Hematopoietic multipotent progenitor cell treated with erythropoietin and hydrocortisone succinate and interleukin-3 and kit ligand, for 4 days (in vitro differentiated cells): ENCODE results near the gene MIER1.
"Not testable (repeated sequence)": the region's sequence is repeated elsewhere in the genome, so short reads cannot be mapped to it uniquely, and the experiment has no call there.

Source experiments
- DNase-seq: peaks from one replicate; pipeline ENCODE4 v3.0.0-alpha.2; 2015

Gene MIER1

DNA sequence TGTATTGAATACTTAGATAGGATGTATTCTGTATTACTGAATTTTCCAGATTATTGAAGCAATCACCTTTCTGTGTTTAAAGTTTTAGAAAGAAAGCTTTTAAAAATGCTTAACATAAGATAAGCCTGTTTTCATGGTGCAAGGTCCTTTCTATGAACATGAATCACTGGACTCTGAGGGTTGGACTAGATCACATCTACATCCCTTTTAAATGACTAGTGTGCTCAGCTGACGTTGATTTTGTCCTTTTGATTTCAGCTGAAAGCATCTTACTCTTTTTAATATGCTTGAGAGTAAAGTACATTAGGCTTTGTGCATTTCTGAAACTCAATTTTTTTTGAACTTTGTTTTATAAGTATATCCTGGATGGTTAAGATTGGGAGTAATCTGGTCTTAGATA is 16.2 kb downstream of the MIER1 start:
- no peak for DNase-seq

DNA sequence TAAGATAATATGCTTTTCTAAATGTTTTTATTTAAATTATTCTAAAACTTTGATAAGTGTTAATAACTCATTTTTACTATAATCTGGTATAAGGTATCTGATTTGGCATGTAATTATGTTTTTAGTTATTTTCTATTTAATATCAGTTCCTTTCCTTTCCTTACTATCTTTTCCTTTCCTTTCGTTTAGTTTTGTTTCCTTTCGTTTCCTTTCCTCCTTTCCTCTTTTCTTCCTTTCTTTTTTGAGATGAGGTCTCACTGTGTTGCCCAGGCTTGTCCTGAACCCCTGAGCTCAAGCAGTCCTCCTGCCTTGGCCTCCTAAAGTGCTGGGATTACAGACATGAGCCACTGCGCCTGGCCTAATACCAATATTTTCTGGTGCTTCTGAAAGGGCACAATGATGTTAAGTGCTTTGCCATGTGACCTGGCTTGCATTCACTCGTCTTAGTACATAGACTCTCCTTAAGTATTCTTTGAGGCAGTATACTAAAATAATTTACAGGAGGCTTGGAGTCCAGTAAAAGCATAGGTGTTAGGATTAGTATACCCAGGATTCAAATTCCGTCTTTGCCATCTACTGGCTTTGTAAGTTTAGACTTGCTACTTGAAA is 18.7 kb downstream of the MIER1 start:
- no peak for DNase-seq

DNA sequence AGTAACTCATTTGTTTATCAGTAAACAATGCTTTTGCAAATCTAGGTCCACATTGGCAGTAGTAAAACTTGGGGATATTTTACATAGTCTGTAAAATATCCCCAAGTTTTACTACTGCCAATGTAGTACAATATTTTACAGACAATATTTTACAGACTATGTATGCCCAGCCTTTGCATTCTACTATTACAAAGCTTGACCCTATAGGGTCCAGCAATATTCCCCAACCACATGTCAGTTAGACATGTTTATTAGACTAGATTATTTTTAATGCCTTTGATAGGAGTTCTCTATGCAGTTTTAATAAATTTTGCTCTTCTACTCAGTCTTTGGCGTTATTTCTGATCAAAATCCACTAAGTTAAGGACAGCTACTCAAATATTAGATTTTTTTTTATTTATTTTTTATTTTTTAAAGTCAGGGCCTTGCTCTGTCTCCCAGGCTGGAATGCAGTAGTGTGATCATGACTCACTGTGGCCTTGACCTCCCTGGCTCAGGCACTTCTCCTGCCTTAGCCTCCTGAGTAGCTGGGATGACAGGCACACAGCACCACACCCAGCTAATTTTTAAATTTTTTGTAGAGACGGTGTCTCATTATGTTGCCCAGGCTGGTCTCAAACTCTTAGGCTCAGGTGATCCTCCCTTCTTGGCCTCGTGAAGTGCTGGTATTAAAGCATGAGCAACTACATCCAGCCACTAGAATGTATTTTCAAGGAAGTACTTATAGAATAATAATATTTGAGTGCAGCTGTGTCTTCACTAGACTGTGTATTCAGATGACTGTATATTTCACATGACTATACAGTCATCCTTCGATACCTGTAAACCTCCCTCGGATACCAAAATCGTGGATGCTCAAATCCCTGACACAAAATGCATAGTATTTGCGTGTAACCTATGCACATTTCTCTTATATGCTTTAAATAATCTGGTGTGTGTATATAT is 19.8 kb downstream of the MIER1 start:
- no peak for DNase-seq

DNA sequence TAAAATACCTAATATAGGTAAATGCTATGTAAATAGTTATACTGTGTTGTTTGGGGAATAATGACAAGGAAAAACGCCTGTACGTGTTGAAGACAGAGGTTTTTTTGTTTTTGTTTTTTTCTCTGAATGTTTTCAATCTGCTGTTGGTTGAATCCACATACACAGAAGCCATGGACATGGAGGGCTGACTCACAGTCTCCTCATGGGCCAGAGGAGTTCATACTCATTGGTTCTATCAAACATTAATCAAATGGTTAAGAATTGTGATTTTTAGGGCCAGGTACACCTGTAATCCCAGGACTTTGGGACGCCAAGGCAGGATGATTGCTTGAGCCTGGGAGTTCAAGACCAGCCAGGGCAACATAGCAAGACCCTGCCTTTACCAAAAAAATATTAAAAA is 20.5 kb downstream of the MIER1 start:
- DNase-seq = no peak

DNA sequence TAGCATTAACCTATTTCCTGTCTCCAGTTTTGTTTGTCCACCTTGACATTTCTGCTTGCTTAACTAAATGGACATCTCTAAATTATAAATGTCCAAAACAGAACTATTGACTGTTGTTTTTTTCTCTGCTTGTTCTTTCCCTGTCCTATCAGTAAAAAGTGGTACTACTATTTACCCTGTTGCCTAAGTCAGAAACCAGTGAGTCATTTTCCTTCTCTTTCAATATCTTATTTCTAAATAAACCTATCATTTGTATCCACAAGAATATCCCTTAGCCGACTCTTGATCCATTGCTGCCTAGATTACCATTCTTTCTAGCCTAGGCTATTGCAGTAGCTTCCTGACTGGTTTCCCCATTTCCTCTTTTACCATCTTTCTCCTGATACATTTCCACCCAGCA is 22.5 kb downstream of the MIER1 start:
- no peak for DNase-seq

DNA sequence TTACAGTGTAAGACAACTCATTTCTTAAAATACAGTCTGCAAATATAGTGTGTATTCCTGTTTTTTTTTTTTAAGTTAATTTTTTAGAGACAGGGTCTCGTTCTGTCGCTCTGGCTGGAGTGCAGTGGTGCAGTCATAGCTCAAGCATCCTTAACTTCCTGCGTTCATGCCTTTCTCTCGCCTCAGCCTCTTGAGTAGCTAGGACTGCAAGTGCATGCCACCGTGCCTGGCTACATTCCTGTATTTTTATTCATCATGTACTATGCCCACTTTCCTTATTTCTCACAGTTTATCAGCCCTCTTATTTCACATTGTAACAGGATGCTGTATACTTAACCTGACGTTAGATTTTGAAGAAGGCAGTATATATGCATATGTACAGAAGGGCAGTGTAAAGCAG is 26.7 kb downstream of the MIER1 start:
- DNase-seq = no peak

DNA sequence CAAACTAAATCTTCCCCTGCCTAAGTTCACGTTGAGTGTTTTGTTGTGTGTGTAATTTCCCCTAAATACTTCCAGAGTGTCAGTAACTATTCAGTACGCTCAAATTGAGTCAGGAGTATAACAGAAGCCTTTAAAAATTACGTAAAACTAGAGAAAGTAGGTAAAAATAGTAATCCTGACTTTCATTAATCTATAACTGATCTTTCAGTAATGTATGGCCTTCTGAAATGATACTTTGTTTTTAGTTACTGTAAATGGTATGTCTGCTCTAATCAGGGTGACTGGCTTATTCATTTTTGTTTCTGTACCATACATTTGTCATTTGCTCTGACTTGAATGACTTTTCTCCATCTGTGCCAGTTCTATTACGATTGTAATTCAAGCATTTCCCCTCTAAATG is 29.4 kb downstream of the MIER1 start:
- DNase-seq = no peak

DNA sequence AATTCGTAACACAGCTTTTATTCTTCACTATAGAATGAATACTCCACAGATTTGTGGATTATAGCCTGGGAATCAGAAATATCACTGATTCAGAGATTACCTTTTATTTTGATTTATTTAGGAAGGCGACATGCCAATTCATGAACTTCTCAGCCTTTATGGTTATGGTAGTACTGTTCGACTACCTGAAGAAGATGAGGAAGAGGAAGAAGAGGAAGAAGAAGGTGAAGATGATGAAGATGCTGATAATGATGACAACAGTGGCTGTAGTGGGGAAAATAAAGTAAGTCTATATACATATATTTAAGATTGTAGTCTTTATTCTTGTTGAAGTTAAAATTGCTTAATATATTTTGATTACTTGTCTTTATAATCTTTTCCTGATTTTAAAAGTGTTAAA is 33.1 kb downstream of the MIER1 start:
- no peak for DNase-seq

DNA sequence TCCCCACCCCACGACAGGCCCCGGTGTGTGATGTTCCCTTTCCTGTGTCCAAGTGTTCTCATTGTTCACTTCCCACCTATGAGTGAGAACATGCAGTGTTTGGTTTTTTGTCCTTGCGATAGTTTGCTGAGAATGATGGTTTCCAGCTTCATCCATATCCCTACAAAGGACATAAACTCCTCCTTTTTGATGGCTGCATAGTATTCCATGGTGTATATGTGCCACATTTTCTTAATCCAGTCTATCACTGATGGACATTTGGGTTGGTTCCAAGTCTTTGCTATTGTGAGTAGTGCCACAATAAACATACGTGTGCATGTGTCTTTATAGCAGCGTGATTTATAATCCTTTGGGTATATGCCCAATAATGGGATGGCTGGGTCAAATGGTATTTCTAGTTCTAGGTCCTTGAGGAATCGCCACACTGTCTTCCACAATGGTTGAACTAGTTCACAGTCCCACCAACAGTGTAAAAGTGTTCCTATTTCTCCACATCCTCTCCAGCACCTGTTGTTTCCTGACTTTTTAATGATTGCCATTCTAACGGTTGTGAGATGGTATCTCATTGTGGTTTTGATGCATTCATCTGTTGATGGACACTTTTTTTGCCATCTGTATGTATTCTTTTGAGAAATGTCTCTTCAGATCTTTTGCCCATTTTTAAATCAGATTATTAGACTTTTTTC is 41.5 kb downstream of the MIER1 start:
- DNase-seq = not testable (repeated sequence)

DNA sequence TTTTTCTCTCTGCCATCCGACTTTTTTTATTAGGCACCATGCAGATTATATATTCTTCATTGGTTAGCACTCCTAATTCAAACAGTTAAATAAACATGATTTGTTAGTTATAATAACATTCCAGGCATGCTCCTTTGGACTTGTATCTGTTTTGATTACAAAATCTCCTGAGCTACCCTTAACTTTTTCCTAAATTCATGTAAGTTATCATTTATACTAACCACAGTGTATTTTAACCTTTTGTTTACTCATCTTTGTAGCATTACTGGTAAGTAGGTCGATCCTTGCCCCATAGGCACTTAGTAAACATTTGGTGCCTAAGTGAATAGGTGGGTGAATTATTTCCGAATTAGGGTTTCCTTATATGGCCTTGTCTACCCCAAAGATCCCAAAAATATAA is 43.8 kb downstream of the MIER1 start:
- no peak for DNase-seq

DNA sequence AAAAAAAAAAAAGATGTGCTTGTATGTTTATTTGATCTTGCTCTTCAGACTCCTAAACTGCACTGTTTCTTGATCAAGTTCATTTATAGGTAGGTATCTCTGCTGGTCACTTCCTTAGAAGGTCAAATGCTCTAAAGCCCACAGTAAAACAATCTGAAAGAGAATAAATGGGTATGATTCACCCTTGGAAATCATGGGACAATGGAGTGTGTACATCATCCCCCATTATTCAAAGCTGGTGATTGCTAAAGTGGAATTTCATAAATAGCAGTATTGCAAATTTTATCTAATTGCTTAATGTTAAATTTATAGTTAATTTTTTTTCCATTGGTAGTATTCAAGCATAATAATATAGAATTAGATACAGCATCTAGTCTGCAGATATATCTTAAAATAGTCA is 53.4 kb downstream of the MIER1 start:
- DNase-seq = no peak

DNA sequence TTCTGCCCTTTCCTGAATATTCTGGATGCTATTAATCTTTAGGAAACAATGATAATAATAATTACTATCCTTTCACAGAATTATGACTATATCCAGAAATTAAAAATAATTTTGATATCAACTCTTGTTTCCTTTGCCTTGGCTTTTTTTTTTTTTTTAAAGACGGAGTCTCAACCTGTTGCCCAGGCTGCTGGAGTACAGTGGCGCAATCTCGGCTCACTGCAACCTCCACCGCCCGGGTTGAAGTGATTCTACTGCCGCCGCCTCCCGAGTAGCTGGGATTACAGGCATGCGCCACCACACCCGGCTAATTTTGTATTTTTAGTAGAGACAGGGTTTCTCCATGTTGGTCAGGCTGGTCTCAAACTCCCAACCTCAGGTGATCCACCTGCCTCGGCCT is 54.8 kb downstream of the MIER1 start:
- not testable (repeated sequence) for DNase-seq

DNA sequence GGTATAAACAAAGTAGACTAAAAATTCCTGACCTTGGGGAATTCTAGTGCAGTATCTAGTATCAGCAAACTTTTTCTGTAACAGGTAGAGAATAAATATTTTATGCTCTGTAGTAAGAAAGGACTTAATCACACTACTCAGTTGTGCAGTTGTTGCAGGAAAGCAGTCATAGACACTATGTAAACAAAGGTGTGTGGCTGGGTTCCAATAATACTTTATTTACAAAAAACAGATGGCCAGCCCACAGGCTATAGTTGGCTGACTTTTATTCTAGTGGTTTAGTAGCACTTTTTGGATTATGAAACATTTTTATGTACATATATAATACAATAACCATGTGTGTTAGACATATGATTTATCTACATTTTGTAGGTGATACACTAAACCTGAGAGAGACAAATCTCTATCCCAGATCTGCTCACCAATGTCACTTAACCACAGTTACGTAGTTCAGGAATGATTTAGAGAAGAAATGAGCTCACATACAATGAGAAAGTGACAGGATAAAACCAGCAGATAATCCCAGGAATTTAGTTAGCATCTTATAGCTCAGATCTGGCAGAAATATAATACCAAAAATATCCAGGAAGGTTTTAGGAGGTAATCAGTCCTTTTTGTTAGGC is 56.1 kb downstream of the MIER1 start:
- DNase-seq = no peak

DNA sequence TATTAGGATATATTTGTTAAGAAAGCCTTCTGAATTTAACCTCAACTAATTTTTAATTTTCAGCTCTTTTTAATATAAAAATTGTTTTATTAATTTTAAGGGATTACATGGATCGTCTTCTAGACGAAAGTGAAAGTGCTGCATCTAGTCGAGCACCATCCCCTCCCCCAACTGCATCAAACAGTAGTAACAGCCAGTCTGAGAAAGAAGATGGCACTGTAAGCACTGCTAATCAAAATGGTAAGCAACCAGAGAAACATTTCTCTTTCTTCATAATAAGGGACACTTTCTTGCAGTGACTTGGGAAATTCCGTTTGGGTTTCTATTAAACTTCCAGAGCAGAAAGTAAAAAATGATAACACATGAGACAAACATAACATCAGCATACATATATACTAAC is 56.9 kb downstream of the MIER1 start:
- peak; percentile 76 for DNase-seq

DNA sequence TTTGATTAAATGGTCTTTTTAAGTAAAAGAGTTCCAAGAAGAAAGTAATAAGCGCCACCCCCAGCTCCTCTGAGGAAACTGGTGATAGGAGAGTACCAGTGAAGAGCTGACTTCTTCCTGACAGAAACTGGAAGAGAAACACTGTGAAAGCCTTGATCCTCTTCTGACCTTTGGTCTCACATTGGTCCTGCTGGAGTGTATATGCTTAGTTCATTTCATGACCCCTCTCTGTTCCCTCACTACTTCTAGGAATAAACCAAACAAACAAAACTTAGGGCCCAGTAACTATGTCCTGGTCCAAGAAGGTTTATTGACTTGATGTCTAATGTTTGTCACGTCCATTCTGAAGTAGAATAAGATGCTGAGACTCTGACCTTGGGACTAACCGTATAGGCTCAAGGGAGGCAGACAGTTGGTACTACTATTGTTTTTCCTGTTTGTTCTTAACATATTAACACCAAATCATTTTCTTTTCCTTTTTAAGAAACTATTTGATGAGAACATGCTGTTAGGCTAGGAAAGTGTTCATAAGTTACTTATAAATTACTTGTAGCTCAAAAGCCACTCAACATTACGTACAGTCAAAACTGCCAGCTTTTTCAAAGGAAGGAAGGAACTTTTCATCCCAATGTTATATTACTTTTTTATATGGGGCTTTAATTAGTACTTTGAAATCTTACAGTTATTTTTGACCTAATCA is 57.9 kb downstream of the MIER1 start:
- DNase-seq = no peak

DNA sequence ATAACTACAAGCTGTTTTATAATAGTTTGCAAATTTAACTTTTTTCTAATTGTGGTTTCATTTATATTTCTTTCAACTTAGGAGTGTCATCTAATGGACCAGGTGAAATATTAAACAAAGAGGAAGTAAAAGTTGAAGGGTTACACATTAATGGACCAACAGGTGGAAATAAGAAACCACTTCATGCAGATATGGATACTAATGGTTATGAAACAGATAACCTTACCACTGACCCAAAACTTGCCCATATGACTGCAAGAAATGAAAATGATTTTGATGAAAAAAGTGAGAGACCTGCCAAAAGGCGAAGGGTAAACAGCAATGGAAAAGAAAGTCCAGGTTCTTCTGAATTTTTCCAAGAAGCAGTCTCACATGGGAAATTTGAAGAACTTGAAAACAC is 59.7 kb downstream of the MIER1 start:
- DNase-seq = no peak

DNA sequence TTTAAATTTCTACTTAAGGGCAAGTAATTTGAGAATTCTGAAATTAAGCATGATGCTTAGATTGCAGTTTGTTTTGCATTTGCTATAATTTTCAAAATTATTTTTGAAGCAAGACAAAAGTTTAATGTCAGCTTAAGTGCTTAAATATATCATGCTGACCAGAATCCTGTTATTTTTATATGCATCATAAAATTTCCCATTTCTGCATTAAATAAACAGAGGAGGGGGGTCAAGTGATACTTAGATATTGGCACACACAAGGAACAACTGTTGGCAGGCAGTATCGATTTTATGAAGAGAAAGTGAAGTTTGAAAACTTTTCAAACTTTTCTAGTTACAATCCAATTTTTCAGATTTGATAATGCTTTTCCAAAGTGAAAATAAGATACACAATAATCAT is 61.0 kb downstream of the MIER1 start:
- no peak for DNase-seq

DNA sequence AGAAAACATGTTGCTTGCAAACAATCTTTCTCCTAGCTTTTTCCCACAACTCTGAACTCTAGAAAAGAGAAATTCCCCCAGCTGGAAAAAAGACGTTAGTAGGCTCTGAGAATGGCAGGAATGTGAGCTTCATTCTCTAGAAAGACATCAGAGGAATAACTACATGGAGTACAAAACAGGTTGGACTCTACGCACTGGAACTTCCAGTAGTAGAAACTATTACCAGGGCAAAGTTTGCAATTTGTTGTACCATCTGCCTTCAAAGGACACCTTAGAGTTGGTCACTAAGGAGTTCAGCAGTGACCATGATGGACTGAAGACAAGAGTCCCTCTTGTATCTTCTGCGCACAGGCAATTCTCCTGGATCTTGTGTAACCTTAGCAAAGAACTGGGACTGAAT is 68.3 kb downstream of the MIER1 start:
- DNase-seq = no peak

DNA sequence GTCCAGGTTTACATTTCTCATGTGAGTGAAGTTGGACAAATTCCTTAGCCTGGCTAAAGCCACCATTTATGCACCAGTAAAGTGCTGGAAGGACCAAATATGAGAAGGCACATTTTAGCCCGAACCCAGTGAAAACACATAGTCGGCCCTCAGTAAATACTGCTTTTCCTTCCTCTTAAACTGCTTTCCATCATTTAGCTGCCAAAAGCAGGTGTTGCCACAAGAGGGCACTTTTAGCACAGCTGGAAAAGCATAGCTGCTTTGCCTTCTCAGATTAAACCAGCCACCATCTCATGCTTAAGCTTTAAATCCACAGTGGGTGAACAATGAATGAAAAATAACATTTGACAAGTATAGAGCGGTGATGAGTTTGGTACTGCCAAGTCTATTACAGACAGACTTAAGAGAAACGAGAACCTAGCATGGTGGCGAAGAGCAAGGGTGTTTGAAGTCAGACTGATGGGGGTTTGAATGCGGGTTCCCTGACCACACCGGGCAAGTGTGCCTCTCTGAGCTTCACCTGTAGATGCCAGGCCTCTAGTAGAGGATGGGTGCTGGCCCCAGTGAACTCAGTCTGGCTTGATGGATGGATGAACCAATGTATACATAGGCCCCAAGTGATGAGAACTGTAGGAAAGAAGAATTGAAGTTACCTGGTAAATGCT is 71.4 kb downstream of the MIER1 start:
- peak; percentile 94 for DNase-seq

DNA sequence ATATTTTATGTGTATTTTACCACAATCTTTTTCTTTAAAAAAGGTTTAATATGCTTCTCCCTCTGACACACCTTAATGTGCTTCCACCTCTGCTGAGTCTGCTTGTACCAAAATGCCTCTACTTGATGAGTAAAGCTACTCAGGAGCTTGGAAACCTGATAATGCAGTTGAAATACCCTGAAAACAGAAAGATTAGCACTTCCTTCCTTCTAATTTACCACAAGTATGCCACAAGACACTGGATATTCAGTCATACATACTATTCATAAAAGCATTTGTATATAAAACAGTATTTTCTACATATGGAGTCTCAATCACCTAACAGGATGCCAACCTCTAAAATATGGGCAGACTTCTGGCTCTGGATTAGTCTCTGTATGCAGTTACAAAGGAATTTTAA is 74.2 kb downstream of the MIER1 start:
- peak; percentile 78 for DNase-seq

DNA sequence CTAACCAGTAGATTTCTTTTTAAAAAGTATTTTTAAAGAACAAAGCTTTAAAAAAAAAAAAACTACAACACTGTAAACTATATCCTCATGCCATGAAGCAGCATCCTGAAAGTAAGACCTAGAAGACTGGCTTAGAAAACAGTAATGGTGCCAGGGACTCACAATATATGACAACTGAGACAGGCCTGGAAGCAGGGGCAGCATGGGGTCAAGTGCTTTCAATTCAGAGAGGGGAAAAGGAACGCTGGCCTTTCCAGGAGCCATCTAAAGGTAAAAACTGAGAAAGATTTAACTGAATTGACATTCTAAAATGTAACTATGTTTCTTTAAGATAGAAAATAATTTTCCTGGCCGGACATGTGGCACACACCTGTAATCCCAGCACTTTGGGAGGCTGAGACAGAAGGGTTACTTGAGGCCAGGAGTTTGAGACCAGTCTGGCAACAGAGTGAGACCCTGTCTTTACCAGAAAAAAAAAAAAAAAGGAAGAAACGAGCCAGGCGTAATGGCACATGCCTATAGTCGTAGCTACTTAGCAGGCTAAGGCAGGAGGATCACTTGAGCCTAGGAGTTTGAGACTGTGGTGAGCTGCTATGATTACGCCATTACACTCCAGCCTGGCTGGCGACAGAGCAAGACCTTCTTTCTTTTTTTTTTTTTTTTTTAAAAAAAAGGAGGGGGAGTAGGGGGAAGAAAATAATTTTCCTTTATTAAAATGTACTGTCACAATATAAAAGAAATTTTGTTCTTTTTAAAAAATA is 75.0 kb downstream of the MIER1 start:
- DNase-seq = peak; percentile 75
